Fibroblast of gingiva (primary cell): ENCODE results near the gene RPL22.
A peak's percentile ranks its signal among the peaks of the same experiment; 100 is the strongest.
"Not testable (repeated sequence)": the region's sequence is repeated elsewhere in the genome, so short reads cannot be mapped to it uniquely, and the experiment has no call there.

ENCODE experiments used
- DNase-seq: peaks from one replicate; pipeline ENCODE4 v3.0.0-alpha.2; 2011; ENCODE audit warnings: low read depth

Gene RPL22

DNA sequence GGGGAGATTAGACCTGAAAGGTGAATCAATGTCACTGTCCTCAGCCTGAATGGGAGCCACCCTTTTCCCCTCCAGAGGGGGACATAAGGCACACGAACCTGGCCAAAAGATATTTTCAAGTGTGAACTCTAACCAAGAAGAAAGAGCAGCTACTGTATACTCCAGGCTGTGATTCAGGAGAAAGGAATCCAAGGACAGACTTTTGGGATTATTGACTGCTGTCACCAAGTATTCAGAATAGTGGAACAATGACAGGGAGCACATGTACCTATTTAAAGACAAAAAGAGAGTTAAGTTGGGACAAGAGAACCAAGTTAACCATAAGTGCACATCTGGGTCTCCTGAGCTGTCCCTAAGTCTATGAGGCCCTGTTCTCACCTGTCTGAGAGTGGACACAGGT is 34.0 kb upstream of the RPL22 start:
- no peak for DNase-seq

DNA sequence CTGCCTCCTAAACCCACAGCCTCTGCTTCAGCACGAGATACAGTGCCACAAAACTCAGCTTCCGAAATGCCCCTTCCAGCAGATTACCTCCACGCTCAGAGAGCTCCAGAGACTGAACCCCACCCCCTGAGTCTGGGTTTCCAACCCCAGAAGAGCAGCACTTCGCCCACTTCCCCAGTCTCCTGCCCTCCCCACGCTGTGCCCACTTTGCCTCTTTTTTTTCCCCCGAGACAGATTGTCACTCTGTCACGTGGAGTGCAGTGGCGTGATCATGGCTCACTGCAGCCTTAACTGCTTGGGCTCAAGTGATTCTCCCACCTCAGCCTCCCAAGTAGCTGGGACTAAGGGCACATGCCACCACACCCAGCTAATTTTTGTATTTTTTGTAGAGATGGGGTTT is 26.3 kb upstream of the RPL22 start:
- no peak for DNase-seq

DNA sequence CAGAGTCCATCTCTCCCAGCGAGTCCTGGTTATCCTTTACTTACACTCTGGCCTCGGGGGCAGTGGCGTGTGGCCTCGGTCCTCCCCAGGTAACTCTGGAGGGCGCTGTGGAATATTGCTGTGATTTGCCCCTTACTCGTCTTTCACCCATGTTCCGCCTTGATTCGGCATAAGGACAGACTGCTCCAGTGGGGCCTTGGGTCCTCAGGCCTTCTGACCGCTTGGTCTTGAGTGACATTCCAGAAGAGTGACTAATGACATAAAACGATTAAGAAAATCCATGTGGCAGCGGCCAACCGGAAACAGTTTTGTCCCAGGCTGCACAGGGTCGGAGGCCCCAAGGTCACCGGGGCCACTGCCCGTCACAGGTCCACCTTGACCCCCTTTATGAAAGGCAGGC is 25.3 kb upstream of the RPL22 start:
- DNase-seq: no peak

DNA sequence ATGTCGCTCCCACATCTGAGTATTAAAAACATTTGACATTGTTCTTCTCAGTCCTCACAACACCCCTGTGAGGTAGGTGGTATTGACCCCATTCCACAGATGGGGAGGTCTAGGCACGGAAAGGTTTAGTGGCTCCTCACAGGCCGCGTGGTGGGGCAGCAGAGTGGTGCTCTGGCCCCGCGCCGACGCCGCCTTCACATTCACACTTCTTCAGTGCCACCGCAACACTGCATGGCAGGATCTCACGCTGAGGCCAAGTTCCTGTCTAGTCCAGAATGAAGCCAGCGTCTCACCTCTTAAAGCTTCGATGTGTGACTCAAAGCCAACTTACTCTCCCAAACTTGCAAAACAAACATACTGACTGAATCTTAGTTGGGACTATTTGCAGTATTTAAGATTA is 24.2 kb upstream of the RPL22 start:
- no peak for DNase-seq

DNA sequence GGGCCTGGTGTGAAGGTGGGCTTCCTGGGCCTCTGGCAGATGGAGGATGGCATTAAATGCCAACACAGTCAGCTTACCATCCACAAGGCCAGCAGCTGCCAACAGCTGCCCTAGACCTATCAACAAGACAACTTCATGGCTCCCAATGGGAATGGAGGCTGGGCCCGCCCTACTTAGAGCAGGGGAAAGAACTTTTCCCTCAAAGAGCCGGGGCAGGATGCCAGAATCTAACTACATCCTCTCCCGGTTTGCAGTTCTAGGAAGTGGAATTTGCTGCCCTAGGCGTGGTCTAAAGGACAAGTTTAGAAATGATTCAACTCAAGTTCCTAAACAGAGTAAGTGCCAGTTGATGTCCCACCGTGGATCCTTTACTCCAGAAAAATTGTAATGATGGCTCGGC is 23.2 kb upstream of the RPL22 start:
- no peak for DNase-seq

DNA sequence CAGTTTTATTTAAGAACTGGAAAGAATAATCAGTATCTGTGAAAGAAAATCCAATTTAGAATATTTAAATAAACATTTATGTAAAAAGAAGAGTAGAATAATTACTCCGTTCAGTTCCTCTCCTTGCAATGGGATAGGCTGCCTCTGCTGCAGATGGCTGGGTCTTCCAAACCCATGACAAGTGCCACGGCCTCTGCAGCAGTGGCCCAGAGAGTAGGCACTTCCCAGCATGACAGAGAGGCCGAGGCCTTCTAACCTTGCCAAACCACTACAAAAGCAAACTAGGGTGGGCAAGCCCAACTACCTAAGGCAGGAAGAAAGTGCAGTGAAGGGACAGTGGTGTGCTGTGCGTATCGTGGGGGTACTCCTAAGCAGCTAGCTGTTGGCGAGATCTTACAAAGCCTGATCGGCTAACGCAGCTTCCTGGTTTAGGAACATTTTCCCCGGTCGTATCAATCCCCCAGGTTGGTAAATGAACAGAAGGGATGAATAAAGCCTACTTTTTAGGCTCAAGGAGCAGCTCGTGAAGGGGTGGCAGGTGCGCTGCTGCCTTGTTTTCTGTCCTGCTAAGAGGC is 21.9 kb upstream of the RPL22 start:
- no peak for DNase-seq

DNA sequence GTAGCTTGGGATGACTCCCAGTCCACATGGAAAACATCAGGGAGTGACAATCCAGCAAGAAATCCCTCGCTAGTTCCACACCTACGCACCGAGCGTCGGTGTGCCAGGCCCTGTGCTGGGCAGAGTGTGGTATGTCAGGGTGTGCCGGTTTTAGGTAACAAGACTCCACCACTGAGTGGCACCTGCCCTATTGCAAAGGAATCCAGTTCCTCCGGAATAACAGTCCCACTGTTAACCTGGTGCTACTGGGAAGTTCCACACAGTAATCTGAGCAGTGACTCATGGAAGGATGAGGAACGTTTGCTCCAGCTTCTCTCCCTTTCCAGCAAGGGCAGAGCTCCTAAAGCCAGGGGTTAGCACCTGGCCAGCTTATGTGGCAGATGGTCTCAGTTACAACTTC is 20.8 kb upstream of the RPL22 start:
- DNase-seq: no peak

DNA sequence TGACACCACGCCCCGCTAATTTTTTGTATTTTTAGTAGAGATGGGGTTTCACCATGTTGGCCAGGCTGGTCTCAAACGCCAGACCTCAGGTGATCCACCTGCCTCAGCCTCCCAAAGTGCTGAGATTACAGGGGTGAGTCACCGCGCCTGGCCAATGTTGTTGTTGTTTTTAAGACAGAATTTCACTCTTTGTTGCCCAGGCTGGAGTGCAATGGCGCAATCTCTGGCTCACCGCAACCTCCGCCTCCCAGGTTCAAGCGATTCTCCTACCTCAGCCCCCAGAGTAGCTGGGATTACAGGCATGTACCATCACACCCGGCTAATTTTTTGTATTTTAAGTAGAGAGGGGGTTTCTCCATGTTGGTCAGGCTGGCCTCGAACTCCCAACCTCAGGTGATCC is 20.2 kb upstream of the RPL22 start:
- DNase-seq: not testable (repeated sequence)

DNA sequence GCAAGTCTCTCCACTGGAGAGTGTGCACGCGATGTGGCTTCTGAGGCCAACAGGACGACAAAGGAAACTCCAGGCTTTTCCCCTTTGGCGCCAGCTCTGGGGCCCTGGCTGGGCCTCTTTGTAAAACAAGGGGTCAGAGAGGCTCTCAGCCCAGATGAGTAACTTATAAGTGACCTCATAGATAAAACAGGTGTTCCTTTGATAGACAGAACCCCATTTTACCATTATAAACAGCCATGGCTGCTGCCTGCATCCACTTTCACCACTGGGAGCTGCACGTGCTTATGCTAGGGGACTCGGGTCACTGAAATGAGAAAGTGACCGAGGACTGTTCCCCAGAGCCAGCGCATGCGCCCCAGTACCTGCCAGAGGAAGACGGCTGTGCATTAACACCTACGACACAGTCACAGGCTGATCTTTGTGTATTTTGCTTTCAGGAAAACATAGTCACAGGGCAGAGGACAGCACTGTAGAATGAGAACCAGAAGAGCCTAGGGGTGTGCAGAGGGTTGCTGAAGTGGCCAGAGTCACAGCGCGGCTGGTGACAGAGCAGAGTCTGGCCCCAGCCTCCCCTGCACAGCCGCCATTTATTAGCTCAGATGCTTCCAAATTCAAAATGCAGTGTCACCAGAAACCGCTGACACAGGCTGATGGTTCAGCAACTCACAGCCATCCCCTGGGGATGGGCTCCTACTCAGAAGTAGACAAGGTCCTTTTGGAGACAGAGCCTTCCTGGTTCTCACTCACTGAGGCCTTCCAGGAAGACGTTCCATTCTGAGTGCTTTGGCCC is 19.2 kb upstream of the RPL22 start:
- DNase-seq: no peak

DNA sequence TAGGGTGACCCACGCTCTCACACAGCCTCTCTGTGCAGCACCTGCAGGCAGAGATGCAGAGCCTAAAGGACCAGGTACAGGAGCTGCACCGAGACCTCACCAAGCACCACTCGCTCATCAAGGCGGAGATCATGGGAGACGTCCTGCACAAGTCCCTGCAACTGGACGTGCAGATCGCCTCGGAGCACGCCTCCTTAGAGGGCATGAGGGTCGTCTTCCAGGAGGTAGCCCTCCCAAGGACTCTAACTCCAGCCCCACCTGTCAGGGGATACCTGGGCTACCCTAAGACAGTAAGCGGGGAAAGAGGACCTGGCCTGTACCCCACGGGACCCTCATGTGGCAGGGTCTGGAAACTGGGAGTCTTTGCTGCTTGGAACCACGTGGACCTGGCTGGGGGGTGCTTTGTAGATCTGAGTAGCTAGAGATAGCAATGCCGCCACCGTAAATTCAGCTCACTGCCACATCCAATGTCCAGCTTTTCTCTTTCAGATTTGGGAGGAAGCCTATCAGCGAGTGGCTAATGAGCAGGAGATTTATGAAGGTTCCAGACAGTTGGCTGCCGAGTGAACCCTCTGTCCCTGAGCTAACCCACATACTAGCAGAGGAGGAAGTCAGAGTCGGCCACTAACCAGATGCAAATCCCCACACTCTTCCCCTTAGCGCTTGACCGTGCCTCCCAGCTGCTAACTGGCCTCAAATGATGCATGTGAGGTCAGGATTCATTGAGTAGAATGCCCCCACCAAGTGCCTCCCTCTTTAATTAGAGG is 13.0 kb upstream of the RPL22 start:
- DNase-seq: no peak

DNA sequence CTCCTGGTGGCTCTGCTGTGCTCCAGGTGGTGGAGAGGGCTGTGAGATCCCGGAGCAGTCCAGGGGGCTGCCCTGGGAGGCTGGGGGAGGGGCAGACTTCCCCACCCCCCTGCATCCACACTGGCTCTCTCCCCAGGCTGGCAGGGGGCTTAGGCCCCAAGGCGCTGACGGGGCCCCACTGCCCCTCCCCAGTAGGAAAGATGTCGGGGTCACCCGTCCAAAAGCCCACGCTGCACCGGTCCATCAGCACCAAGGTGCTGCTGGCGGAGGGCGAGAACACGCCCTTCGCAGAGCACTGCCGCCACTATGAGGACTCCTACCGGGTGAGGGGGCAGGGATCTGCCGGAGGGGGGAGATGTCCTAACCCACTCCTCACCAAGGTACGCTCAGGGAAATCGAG is 12.3 kb upstream of the RPL22 start:
- DNase-seq: no peak

DNA sequence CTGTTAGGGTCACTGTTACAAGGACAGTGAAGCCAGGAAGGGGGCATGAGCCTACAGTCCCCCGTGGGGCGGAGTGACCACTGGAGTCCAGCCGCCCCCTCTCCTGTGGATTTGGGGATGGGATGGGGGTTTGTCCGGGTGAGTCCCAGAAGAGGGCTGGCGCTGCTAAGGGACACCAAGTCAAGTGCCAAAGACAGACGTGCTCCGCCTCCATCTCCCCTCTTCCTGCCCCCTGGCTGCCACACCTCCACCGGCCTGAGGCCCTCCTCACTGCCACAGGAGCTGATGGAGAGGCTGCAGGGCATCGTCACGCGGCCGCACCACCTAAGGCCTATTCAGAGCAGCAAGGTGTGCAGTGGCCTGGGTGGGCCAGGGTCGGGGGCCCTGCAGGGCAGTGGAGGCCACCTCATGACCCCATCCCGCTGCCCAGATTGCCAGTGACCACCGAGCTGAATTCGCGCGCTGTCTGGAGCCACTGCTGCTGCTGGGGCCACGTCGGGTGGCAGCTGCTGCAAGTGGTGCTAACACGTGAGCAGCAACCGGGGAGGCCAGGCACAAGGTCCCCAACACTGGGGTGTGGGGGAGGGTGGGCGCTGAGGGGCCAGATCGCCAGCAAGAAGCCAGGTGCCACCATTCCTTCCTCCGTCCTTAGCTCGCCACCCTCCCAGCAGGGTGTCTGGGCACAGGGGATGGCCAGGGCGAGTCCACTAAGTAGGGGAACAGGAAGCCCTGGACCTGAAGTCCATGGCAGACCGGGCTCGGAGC is 11.4 kb upstream of the RPL22 start:
- no peak for DNase-seq

DNA sequence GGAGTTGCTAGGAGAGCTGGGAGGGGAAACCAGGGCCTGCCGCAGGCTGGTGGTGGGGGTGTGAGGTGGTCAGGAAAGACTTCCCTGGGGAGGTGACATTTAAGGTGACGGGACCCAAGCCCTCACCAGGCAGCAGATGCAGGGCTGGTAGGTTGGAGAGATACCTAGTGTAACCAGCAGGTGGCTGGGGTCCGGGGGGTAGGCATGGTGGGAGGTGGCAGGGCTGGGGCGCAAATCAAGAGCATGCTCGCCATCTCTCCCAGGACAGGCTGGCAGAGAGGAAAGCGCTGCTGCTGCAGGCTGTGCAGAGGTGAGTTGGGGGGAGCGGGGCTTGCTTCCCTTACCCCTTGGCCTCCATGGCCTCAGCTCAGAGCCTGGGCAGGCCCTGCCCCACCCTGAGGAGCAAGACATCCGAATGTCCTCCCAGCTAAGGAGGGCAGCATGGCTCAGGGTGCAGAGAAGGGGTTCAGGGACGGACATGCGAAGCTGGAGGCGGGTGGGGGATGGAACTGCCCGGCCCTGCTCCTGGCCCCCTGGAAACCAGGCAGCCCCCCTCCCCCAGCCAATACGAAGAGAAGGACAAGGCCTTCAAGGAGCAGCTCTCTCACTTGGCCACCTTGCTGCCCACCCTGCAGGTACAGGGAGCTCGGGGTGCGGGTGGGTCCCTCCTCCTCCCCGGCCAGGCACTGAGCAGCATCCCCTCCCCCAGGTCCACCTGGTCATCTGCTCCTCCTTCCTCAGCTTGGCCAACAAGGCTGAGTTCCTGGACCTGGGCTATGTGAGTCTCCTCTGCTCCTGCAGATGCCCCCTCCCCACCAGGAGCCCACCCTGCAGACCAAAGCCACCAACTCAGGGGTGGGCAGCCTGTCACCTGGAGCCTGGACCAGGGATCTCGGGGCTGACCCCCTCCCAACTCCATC is 10.5 kb upstream of the RPL22 start:
- DNase-seq: no peak

DNA sequence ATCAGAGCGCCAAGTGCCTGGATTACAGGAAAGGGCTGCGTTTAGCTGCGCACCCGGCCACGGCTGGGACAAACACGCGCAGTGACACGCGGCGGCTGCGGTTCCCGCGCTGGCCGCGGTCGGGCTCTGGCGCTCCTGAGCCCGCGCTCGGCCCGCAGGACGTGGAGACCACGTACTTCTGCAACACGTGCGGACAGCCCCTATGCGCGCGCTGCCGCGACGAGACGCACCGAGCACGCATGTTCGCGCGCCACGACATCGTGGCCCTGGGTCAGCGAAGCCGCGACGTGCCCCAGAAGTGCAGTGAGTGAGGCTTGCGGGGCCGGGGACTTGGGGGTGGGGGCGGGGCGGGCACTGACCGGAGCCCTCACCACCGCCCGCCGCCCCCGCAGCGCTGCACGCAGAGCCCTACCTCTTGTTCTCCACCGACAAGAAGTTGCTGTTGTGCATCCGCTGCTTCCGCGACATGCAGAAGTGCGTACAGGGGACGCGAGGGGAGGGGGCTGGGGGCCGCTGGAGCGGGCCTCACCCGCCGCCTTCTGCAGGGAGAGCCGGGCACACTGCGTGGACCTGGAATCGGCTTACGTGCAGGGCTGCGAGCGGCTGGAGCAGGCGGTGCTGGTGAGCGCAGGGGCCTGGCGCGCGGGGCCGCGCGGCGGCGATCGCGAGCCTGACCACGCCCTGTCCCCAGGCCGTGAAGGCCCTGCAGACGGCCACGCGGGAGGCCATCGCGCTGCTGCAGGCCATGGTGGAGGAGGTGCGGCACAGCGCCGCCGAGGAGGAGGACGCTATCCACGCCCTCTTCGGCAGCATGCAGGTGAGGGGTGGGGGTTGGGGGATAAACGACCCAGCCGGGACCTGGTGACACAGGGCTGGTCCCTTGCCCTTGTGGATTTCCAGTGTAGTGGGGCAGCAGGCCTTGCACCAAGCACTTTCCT is 9.6 kb upstream of the RPL22 start:
- peak; percentile 52 for DNase-seq

DNA sequence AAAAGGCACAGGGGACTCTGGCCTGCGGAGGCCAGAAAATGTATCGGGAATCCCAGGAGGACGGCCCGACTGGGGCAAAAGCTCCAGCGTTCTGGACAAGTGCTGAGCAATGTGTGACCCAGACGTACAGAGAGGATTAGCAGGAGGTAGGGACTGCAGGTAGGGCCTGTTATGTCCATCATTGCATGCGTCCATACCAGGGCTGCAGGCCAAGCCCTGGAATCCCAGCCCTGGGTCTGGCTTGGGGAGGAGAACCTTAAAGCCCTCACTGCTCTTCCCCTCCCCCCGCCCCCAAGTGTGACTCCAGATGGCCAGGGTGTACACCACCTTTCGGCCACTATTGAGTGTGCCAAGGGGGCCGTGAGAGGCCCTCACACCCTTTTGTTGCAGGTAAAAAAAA is 8.5 kb upstream of the RPL22 start:
- no peak for DNase-seq

DNA sequence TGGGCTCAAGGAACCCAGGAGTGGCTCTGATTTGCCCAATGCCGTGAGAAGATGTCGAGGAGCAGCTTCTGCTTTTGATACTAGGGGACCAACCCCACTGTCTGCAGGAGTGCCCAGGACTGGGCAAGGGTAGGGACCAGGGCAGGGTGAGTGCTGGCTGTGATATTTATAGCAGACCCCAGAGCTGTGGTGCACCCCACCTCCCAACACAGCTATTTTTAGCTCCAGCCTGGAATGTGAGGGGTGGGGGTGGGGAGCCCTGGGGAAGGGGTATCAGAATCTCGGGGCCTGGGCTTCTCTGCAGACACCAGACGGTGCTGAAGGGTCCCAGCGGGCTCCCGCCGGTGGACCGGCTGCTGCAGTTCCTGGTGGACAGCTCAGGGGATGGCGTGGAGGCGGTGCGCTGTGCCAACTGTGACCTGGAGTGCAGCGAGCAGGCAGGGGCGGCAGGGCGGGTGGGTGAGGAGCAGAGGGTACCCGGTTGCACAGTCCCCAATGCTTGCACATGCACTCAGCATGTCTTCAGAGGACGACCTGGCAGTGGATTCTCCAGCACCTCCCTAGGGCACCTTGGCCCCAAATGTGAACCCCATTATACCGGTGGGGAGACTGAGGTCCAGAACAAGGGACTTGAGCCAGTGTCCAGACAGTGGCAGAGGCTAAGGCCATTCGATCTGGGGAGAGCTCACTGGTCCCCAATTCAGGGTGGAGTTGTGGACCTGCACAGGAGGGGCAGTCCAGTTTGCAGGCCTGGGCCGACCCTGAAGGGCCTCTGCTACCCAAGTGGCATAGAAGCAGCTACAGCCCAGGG is 7.9 kb upstream of the RPL22 start:
- no peak for DNase-seq

DNA sequence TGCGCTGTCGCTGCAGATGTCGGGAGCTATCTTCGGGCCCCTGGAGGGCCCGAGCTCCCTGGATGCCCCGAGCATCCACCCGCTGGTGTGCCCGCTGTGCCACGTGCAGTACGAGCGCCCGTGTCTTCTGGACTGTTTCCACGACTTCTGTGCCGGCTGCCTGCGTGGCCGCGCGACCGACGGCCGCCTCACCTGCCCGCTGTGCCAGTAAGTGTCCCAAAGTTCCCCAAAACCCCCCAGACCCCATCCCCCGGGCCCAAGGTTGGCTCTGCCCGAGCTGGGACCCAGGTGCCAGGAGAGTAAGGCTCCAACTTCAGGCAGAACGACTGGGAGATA is 7.1 kb upstream of the RPL22 start:
- no peak for DNase-seq

DNA sequence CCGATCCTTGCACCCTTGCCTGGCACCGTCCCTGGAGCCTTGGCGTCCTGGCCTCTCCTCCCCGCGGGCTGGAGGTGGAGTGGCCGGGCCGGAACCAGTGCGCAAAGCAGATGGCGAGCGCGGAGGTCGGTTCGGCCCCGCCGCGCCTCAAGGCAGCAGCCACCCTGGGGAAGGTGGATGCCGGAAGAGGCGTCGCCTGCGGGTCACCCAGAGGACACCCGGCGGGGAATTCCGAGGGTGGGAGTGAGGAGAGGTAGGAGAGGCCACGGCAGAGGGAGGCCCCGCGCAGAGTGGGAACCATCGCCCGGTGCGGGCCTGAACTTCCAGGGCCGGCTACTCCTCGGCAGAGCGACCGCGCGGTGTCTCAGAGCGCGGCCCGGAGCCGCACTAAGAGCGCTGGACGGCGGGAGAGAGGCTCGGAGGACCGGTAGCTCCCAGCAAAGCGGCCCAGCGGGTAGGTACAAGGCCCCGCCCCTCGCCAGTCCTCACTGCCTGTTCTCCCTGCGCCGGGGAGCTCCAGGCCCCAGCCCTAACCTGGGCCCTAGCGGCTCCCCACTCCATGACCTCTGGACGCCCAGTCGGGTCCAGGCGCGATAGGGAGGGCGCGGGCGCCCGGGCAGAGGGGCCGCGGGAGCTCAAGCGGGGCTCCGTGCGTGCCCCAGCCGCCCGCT is 6.6 kb upstream of the RPL22 start, which contains the start of gene RNF207:
TSS of gene RNF207 (plus strand) at position 271 of the 671 bp plus-strand sequence. CDS start 417 bp downstream, outside the sequence.
- no peak for DNase-seq

DNA sequence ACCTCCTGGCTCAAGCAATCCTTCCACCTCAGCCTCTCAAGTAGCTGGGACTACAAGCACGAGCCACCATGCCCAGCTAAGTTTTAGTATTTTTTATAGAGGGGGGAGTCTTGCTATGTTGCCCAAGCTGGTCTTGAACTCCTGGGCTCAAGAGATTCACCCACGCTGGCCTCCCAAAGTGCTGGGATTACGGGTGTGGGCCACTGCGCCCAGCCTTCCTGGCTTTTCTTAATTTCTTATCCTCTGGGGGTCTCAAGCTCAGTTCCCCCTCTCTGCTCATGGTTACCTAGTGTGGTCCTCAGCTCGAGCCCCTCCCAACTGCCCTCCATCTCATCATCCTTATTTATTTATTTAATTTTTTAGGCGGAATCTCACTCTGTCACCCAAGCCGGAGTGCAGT is 2.9 kb upstream of the RPL22 start:
- DNase-seq: no peak
